T-helper 1 cell treated with Interleukin-12 subunit alpha and Interleukin-12 subunit beta and Interleukin-4 antibody, amounts not matched to agents 30 μg/mL and 1 μg/mL, for 36 hours (primary cell): ENCODE results near the gene USP10.

Experiments used
- H3K27ac Mint-ChIP-seq: one replicate; pipeline ENCODE4 v1.8.0; 2021; ENCODE audit warnings: mild to moderate bottlenecking, mixed read lengths
- H3K27me3 Mint-ChIP-seq: one replicate; pipeline ENCODE4 v1.8.0; 2021; ENCODE audit warnings: low read depth, mixed read lengths
- H3K36me3 Mint-ChIP-seq: one replicate; pipeline ENCODE4 v1.8.0; 2021; ENCODE audit warnings: low read depth, mixed read lengths
- H3K4me1 Mint-ChIP-seq: one replicate; pipeline ENCODE4 v1.8.0; 2021; ENCODE audit warnings: low read depth, mixed read lengths
- H3K4me3 Mint-ChIP-seq: one replicate; pipeline ENCODE4 v1.8.0; 2021; ENCODE audit warnings: mild to moderate bottlenecking, moderate library complexity, mixed read lengths
- H3K9me3 Mint-ChIP-seq: one replicate; pipeline ENCODE4 v1.8.0; 2021; ENCODE audit warnings: mixed read lengths

The USP10 gene

GRCh38 chr16:84699712-84700445, at the start of gene USP10:
Gene USP10 (plus strand): TSS chr16:84700000. CDS start chr16:84700091, 91 bp downstream.
- peaks cover 3% of the 10 kb centered on the region for H3K36me3 Mint-ChIP-seq
- peaks cover 5% of the 10 kb centered on the region for H3K27me3 Mint-ChIP-seq
- H3K9me3 Mint-ChIP-seq, result no peaks in the 10 kb centered on the region
- peak within 1 kb of the TSS; percentile 96 for H3K4me3 Mint-ChIP-seq
- H3K27ac Mint-ChIP-seq, result peak within 1 kb of the TSS; percentile 97
- H3K4me1 Mint-ChIP-seq, result peaks cover 33% of the 10 kb centered on the region

GRCh38 chr16:84650062-84650991, 49.5 kb upstream of the USP10 start:
- peak overlapping the region; percentile 63 for H3K27ac Mint-ChIP-seq
- H3K36me3 Mint-ChIP-seq, result peaks cover 40% of the 10 kb centered on the region
- peaks cover 54% of the 10 kb centered on the region for H3K4me1 Mint-ChIP-seq

GRCh38 chr16:84652566-84652965, 47.2 kb upstream of the USP10 start:
- H3K36me3 Mint-ChIP-seq, result peaks cover 40% of the 10 kb centered on the region
- H3K27me3 Mint-ChIP-seq, result peaks cover 2% of the 10 kb centered on the region
- peaks cover 58% of the 10 kb centered on the region for H3K4me1 Mint-ChIP-seq
- no peak overlapping the region for H3K4me3 Mint-ChIP-seq
- H3K9me3 Mint-ChIP-seq, result no peaks in the 10 kb centered on the region
- H3K27ac Mint-ChIP-seq, result peak overlapping the region; percentile 17

More at GRCh38 chr16:84650062-84650991, 49.5 kb upstream of the USP10 start:
- H3K9me3 Mint-ChIP-seq, result no peaks in the 10 kb centered on the region
- H3K27me3 Mint-ChIP-seq, result peaks cover 11% of the 10 kb centered on the region
- peak overlapping the region; percentile 74 for H3K4me3 Mint-ChIP-seq

- Mint-ChIP-seq H3K4me1 (peaks cover 53% of the 10 kb centered on the region), H3K27ac (no peak overlapping the region), H3K4me3 (no peak overlapping the region), H3K36me3 (peaks cover 48% of the 10 kb centered on the region), H3K9me3 (no peaks in the 10 kb centered on the region), H3K27me3 (no peaks in the 10 kb centered on the region)
These were observed 45.6 kb upstream of the USP10 start for GRCh38 chr16:84654238-84654637.

- peaks cover 51% of the 10 kb centered on the region for H3K36me3 Mint-ChIP-seq
- no peaks in the 10 kb centered on the region for H3K27me3 Mint-ChIP-seq
- peaks cover 48% of the 10 kb centered on the region for H3K4me1 Mint-ChIP-seq
- no peak overlapping the region for H3K27ac Mint-ChIP-seq
- no peaks in the 10 kb centered on the region for H3K9me3 Mint-ChIP-seq
- H3K4me3 Mint-ChIP-seq, result no peak overlapping the region
These were observed 44.8 kb upstream of the USP10 start for GRCh38 chr16:84654998-84655397.

- Mint-ChIP-seq H3K4me3 (no peak overlapping the region), H3K27ac (peak overlapping the region; percentile 73), H3K9me3 (no peaks in the 10 kb centered on the region), H3K4me1 (peaks cover 33% of the 10 kb centered on the region), H3K27me3 (no peaks in the 10 kb centered on the region), H3K36me3 (peaks cover 49% of the 10 kb centered on the region)
These were observed 43.2 kb upstream of the USP10 start for GRCh38 chr16:84656649-84657048.

- Mint-ChIP-seq H3K27ac (no peak overlapping the region), H3K36me3 (peaks cover 55% of the 10 kb centered on the region), H3K4me1 (peaks cover 27% of the 10 kb centered on the region), H3K9me3 (no peaks in the 10 kb centered on the region), H3K4me3 (no peak overlapping the region), H3K27me3 (no peaks in the 10 kb centered on the region)
These were observed 42.5 kb upstream of the USP10 start for GRCh38 chr16:84657229-84657837.

- Mint-ChIP-seq H3K36me3 (peaks cover 51% of the 10 kb centered on the region), H3K27ac (no peak overlapping the region), H3K27me3 (no peaks in the 10 kb centered on the region), H3K4me1 (peaks cover 20% of the 10 kb centered on the region), H3K4me3 (no peak overlapping the region), H3K9me3 (no peaks in the 10 kb centered on the region)
These were observed 41.1 kb upstream of the USP10 start for GRCh38 chr16:84658690-84659089.

GRCh38 chr16:84659656-84660300, 40.0 kb upstream of the USP10 start:
- H3K4me3 Mint-ChIP-seq, result no peak overlapping the region
- peaks cover 14% of the 10 kb centered on the region for H3K4me1 Mint-ChIP-seq
- no peaks in the 10 kb centered on the region for H3K27me3 Mint-ChIP-seq
- peaks cover 53% of the 10 kb centered on the region for H3K36me3 Mint-ChIP-seq
- no peaks in the 10 kb centered on the region for H3K9me3 Mint-ChIP-seq
- no peak overlapping the region for H3K27ac Mint-ChIP-seq

GRCh38 chr16:84660973-84661372, 38.8 kb upstream of the USP10 start:
- H3K27me3 Mint-ChIP-seq, result no peaks in the 10 kb centered on the region
- peaks cover 48% of the 10 kb centered on the region for H3K36me3 Mint-ChIP-seq
- H3K9me3 Mint-ChIP-seq, result no peaks in the 10 kb centered on the region
- no peak overlapping the region for H3K4me3 Mint-ChIP-seq
- no peak overlapping the region for H3K27ac Mint-ChIP-seq
- H3K4me1 Mint-ChIP-seq, result peaks cover 6% of the 10 kb centered on the region

GRCh38 chr16:84661418-84662060, 38.3 kb upstream of the USP10 start:
- Mint-ChIP-seq H3K27ac (no peak overlapping the region), H3K4me1 (peaks cover 2% of the 10 kb centered on the region), H3K9me3 (no peaks in the 10 kb centered on the region), H3K27me3 (no peaks in the 10 kb centered on the region), H3K36me3 (peaks cover 48% of the 10 kb centered on the region), H3K4me3 (no peak overlapping the region)

- H3K36me3 Mint-ChIP-seq, result peaks cover 51% of the 10 kb centered on the region
- H3K27ac Mint-ChIP-seq, result no peak overlapping the region
These were observed 37.3 kb upstream of the USP10 start for GRCh38 chr16:84662471-84662870.

GRCh38 chr16:84663433-84664101, 36.2 kb upstream of the USP10 start:
- no peaks in the 10 kb centered on the region for H3K27me3 Mint-ChIP-seq
- no peak overlapping the region for H3K4me3 Mint-ChIP-seq
- no peak overlapping the region for H3K27ac Mint-ChIP-seq
- peaks cover 2% of the 10 kb centered on the region for H3K4me1 Mint-ChIP-seq
- no peaks in the 10 kb centered on the region for H3K9me3 Mint-ChIP-seq
- peaks cover 45% of the 10 kb centered on the region for H3K36me3 Mint-ChIP-seq

More at GRCh38 chr16:84662471-84662870, 37.3 kb upstream of the USP10 start:
- no peak overlapping the region for H3K4me3 Mint-ChIP-seq
- no peaks in the 10 kb centered on the region for H3K9me3 Mint-ChIP-seq
- no peaks in the 10 kb centered on the region for H3K27me3 Mint-ChIP-seq
- H3K4me1 Mint-ChIP-seq, result peaks cover 2% of the 10 kb centered on the region
